Activated CD4-positive, alpha-beta T cell treated with anti-CD3 and anti-CD28 coated beads, Interleukin-2, amount 10 ng/mL, durations not matched to agents 7 days and 5 days (primary cell): ENCODE data around the gene LEPR. TPM values are rescaled to one million over a fixed set of nuclear protein-coding genes. Genes with fewer than 3 reads are reported as not detected.
"Not testable (repeated sequence)": the region's sequence is repeated elsewhere in the genome, so short reads cannot be mapped to it uniquely, and the experiment has no call there.

Source experiments
- CTCF ChIA-PET: fragments of 350-600 bp; sonication (Branson Sonifier 250); formaldehyde crosslinking; loops from one replicate; lab custom pipeline; 2021; ENCODE audit warnings: antibody characterized with exemption; lab: Charles Lee
- POLR2A ChIA-PET: fragments of 350-600 bp; sonication (Branson Sonifier 250); formaldehyde crosslinking; loops from one replicate; lab custom pipeline; 2021; ENCODE audit warnings: antibody characterized with exemption; lab: Charles Lee
- DNase-seq: peaks from one replicate; pipeline ENCODE4 v3.0.0-alpha.2; 2020
- H3K27ac Mint-ChIP-seq: one replicate; pipeline ENCODE4 v1.8.0; 2021; ENCODE audit warnings: mild to moderate bottlenecking, moderate library complexity, mixed read lengths
- H3K27me3 Mint-ChIP-seq: one replicate; pipeline ENCODE4 v1.8.0; 2021; ENCODE audit warnings: mixed read lengths
- H3K36me3 Mint-ChIP-seq: one replicate; pipeline ENCODE4 v1.8.0; 2021; ENCODE audit warnings: low read depth, mixed read lengths
- H3K4me1 Mint-ChIP-seq: one replicate; pipeline ENCODE4 v1.8.0; 2021; ENCODE audit warnings: mixed read lengths
- H3K4me3 Mint-ChIP-seq: one replicate; pipeline ENCODE4 v1.8.0; 2021; ENCODE audit warnings: mild to moderate bottlenecking, moderate library complexity, mixed read lengths
- H3K9me3 Mint-ChIP-seq: one replicate; pipeline ENCODE4 v1.8.0; 2021; ENCODE audit warnings: mixed read lengths
- total RNA-seq, 2 experiments: library from RNA; stranded (reverse); gene quantifications; one replicate each; pipeline ENCODE4 v1.2.3, GENCODE V29; 2021

LEPR gene, protein sequence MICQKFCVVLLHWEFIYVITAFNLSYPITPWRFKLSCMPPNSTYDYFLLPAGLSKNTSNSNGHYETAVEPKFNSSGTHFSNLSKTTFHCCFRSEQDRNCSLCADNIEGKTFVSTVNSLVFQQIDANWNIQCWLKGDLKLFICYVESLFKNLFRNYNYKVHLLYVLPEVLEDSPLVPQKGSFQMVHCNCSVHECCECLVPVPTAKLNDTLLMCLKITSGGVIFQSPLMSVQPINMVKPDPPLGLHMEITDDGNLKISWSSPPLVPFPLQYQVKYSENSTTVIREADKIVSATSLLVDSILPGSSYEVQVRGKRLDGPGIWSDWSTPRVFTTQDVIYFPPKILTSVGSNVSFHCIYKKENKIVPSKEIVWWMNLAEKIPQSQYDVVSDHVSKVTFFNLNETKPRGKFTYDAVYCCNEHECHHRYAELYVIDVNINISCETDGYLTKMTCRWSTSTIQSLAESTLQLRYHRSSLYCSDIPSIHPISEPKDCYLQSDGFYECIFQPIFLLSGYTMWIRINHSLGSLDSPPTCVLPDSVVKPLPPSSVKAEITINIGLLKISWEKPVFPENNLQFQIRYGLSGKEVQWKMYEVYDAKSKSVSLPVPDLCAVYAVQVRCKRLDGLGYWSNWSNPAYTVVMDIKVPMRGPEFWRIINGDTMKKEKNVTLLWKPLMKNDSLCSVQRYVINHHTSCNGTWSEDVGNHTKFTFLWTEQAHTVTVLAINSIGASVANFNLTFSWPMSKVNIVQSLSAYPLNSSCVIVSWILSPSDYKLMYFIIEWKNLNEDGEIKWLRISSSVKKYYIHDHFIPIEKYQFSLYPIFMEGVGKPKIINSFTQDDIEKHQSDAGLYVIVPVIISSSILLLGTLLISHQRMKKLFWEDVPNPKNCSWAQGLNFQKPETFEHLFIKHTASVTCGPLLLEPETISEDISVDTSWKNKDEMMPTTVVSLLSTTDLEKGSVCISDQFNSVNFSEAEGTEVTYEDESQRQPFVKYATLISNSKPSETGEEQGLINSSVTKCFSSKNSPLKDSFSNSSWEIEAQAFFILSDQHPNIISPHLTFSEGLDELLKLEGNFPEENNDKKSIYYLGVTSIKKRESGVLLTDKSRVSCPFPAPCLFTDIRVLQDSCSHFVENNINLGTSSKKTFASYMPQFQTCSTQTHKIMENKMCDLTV
- 1 to 10 TPM; 1.9 to 2.2 TPM for total RNA-seq

DNA sequence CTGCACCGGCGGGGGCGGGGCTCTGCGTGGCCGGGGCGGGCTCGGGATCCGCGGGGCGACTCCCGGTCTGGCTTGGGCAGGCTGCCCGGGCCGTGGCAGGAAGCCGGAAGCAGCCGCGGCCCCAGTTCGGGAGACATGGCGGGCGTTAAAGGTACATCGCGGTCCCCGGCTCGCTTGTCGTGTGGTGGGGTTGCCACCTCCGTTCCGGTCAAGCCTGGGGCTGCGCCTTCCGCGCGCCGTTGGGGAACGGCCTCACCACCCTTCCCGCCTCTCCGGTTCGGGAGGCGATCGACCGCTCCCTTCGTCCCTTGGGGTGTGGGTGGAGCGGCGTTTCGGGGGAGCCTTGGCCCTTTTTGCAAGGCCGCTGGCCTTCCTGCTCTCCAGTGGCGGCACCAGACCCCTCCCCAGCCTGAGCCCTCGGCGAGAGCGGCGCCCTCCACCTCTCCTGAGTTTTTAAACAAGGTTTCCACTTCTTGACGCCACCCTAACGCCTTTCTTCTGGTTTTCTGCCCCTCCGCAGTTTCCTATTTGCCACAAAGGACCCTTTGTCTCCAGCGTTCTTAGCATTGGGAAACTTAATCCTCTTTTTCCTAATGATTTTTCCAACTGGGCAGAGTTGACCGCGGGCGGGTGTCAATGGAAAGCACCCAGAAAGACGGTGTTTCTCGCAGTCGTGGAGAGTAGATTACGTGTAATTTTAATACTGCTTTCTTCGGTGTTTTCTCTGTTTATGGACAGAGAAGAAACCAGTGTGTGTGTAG, at the start of gene LEPR, which contains the start of gene LEPROT:
Gene LEPR (plus strand): TSS at position 79 of the 761 bp plus-strand sequence. CDS start 144,898 bp downstream, outside the sequence.
Gene LEPROT (plus strand): TSS at position 79 of the 761 bp plus-strand sequence. CDS start 57 bp downstream, at position 136.
- Mint-ChIP-seq H3K9me3 (no peaks in the 10 kb centered on the region), H3K27ac (peak within 1 kb of the TSS; percentile 91), H3K4me1 (peaks cover 28% of the 10 kb centered on the region), H3K4me3 (no peak within 1 kb of the TSS), H3K27me3 (peaks cover 2% of the 10 kb centered on the region), H3K36me3 (peaks cover 16% of the 10 kb centered on the region)
- CTCF ChIA-PET = interaction anchor here (1.1 to 2.4 kb wide), 4 partner anchors 11 to 173 kb away, joined by 4 to 7 read pairs (median 4); no protein-coding TSS in a partner anchor
- no peak for DNase-seq
- POLR2A ChIA-PET = interaction anchor here (0.6 kb wide), 2 partner anchors 205 to 459 kb away, joined by 3 read pairs; no protein-coding TSS in a partner anchor

DNA sequence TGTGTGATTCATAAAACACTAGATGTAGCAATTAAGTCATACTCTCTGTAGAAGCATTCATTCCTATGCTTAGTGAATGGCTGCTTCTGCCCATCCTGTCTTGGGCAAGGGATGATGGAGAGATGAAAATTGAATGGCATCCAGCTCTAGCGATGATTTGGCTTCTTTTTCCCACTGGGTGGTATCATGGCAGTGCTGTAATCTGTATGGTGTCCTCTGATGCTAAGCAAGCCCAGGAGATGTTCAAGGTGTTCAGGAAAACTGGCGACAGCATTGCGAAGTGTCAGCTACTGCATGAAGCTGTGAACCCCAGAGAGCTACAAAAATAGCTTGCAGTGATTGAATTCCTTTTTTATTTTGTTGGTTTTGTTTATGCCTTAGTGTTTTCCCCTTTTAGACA, 48.9 kb upstream of the LEPR start:
- H3K36me3 Mint-ChIP-seq = peaks cover 2% of the 10 kb centered on the region
- no peak overlapping the region for H3K27ac Mint-ChIP-seq
- H3K27me3 Mint-ChIP-seq = peaks cover 2% of the 10 kb centered on the region
- ChIA-PET POLR2A (no interaction called here), CTCF (interaction anchor here (1.5 to 1.6 kb wide), 2 partner anchors 8 to 31 kb away, joined by 3 to 5 read pairs; no protein-coding TSS in a partner anchor)
- no peaks in the 10 kb centered on the region for H3K9me3 Mint-ChIP-seq
- H3K4me3 Mint-ChIP-seq = no peak overlapping the region
- H3K4me1 Mint-ChIP-seq = no peaks in the 10 kb centered on the region
- DNase-seq = no peak

GRCh38 chr1:65372557-65372956, 47.9 kb upstream of the LEPR start:
- ChIA-PET CTCF (interaction anchor here (1.6 kb wide), 1 partner anchor 32 kb away, joined by 5 read pairs; no protein-coding TSS in a partner anchor), POLR2A (no interaction called here)
- H3K4me3 Mint-ChIP-seq = no peak overlapping the region
- H3K27me3 Mint-ChIP-seq = peaks cover 2% of the 10 kb centered on the region
- H3K9me3 Mint-ChIP-seq = no peaks in the 10 kb centered on the region
- DNase-seq = no peak
- H3K4me1 Mint-ChIP-seq = no peaks in the 10 kb centered on the region
- H3K27ac Mint-ChIP-seq = no peak overlapping the region
- peaks cover 2% of the 10 kb centered on the region for H3K36me3 Mint-ChIP-seq

DNA sequence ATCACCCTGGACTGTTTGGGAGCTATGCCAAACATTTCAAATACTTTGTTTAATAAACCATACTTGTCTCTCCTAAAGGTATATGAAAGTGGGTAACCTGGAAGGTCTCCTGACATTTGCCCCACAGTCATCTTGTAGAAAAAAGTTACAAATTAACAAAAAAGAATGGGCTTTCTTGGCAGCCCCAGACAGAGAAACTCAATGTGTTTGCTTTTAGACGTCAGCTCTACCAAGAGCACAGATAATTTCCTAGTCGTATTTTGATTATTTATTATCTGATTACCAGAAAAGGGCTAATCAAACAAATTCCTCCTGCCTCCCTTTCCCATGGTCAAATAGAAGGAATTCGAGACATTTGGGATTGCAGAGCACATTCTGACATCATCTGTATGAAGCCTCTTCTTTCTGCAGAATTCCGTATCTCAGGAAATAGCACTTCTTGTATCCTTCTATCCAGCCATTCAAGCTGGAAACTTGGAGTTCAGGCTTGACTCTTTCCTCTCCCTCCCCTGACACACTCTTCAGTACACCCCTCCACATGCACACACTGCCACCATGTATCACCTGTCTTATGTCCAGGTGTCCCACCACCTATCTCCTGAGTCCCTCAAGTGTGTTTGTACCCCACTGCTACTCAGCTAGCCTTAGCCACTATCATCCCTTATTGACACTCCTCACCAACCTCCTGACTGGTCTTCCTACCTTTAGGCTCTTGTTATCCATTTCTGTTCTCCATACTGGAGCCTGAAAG, 42.8 kb upstream of the LEPR start:
- ChIA-PET CTCF (no interaction called here), POLR2A (no interaction called here)
- Mint-ChIP-seq H3K27ac (no peak overlapping the region), H3K9me3 (no peaks in the 10 kb centered on the region), H3K36me3 (peaks cover 3% of the 10 kb centered on the region), H3K27me3 (no peaks in the 10 kb centered on the region), H3K4me1 (no peaks in the 10 kb centered on the region), H3K4me3 (no peak overlapping the region)
- DNase-seq = no peak

DNA sequence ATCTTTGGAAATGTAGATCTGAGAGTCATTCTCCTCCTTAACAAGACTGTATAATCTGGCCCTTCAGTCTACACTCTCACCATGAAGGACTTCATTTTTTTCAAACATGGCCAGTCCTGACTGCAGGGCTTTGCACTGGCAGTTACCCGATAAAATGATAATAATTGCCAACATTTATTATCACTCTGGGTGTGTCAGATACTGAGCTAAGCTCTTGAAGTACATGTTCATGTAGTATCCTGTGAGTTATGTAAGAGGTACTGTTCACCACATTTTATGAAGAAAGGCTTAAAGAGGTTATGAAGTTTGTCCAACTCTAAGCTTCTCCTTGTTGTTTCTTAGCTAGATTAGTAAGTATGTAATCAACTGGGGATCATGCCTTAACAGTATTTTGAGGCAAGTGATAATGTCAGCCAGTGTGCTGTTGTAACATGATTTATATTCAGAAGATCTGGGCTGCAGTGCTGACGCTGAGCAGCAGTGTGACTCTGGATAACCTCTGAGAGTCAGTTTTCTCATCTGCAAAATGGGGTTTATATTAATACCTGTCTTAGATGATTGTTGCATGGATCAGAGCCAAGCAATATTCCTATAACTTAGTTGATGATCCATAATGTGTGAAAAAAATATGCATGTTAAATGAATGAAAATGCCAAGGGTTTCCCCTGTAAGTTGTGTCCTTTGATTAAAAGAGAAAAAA, 42.1 kb upstream of the LEPR start:
- Mint-ChIP-seq H3K4me1 (no peaks in the 10 kb centered on the region), H3K27me3 (no peaks in the 10 kb centered on the region), H3K36me3 (peaks cover 3% of the 10 kb centered on the region), H3K27ac (no peak overlapping the region), H3K9me3 (no peaks in the 10 kb centered on the region), H3K4me3 (no peak overlapping the region)
- ChIA-PET CTCF (no interaction called here), POLR2A (no interaction called here)
- no peak for DNase-seq

GRCh38 chr1:65384426-65384825, 36.0 kb upstream of the LEPR start:
- H3K9me3 Mint-ChIP-seq, DNase-seq, H3K27me3 Mint-ChIP-seq, POLR2A ChIA-PET, H3K4me1 Mint-ChIP-seq, H3K27ac Mint-ChIP-seq, H3K4me3 Mint-ChIP-seq, H3K36me3 Mint-ChIP-seq: not testable (repeated sequence)
- CTCF ChIA-PET = interaction anchor here (1.3 kb wide), 1 partner anchor 9 kb away, joined by 3 read pairs; no protein-coding TSS in a partner anchor

GRCh38 chr1:65386439-65386838, 34.0 kb upstream of the LEPR start:
- CTCF ChIA-PET = interaction anchor here (0.6 to 1.1 kb wide), 2 partner anchors 23 to 708 kb away, joined by 3 read pairs; no protein-coding TSS in a partner anchor
- Mint-ChIP-seq H3K4me1 (peaks cover 19% of the 10 kb centered on the region), H3K36me3 (peaks cover 9% of the 10 kb centered on the region), H3K27me3 (no peaks in the 10 kb centered on the region), H3K9me3 (peaks cover 3% of the 10 kb centered on the region), H3K27ac (no peak overlapping the region), H3K4me3 (no peak overlapping the region)
- no peak for DNase-seq
- POLR2A ChIA-PET = interaction anchor here (0.6 kb wide), 2 partner anchors 20 to 45 kb away, joined by 3 read pairs; no protein-coding TSS in a partner anchor

- POLR2A ChIA-PET = no interaction called here
- H3K9me3 Mint-ChIP-seq = peaks cover 3% of the 10 kb centered on the region
- H3K4me1 Mint-ChIP-seq = peaks cover 25% of the 10 kb centered on the region
- no peaks in the 10 kb centered on the region for H3K27me3 Mint-ChIP-seq
- no peak for DNase-seq
- H3K4me3 Mint-ChIP-seq = no peak overlapping the region
- CTCF ChIA-PET = no interaction called here
- peaks cover 10% of the 10 kb centered on the region for H3K36me3 Mint-ChIP-seq
- no peak overlapping the region for H3K27ac Mint-ChIP-seq
These were observed 32.6 kb upstream of the LEPR start for GRCh38 chr1:65387821-65388220.

- H3K9me3 Mint-ChIP-seq = peaks cover 3% of the 10 kb centered on the region
- ChIA-PET POLR2A (no interaction called here), CTCF (no interaction called here)
- no peak overlapping the region for H3K4me3 Mint-ChIP-seq
- H3K27ac Mint-ChIP-seq = no peak overlapping the region
- H3K27me3 Mint-ChIP-seq = no peaks in the 10 kb centered on the region
- peaks cover 10% of the 10 kb centered on the region for H3K36me3 Mint-ChIP-seq
- H3K4me1 Mint-ChIP-seq = peaks cover 36% of the 10 kb centered on the region
- no peak for DNase-seq
These were observed 31.4 kb upstream of the LEPR start for GRCh38 chr1:65388908-65389695.

DNA sequence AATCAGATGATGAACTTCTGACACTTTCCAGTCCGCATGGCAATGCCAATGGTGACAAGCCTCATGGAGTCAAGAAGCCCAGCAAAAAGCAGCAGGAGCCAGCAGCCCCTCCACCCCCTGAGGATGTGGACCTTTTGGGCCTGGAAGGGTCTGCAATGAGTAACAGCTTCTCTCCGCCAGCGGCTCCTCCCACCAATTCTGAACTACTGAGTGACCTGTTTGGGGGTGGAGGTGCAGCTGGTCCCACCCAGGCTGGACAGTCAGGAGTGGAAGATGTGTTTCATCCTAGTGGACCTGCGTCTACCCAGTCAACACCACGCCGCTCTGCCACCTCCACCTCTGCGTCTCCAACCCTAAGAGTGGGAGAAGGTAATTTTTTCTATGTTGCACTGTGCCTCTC, 28.0 kb upstream of the LEPR start:
- Mint-ChIP-seq H3K9me3 (no peaks in the 10 kb centered on the region), H3K4me1 (peaks cover 66% of the 10 kb centered on the region), H3K36me3 (peaks cover 16% of the 10 kb centered on the region), H3K27me3 (no peaks in the 10 kb centered on the region), H3K27ac (peak overlapping the region; percentile 26), H3K4me3 (no peak overlapping the region)
- POLR2A ChIA-PET = no interaction called here
- no peak for DNase-seq
- CTCF ChIA-PET = interaction anchor here (1.2 kb wide), 1 partner anchor 21 kb away, joined by 3 read pairs; no protein-coding TSS in a partner anchor
